ENCODE data around the gene PIGZ. TPM values are rescaled to one million over a fixed set of nuclear protein-coding genes. Genes with fewer than 3 reads are reported as not detected.

The PIGZ gene
- total RNA-seq, 1 donor from 2014 or later, result 10.6 TPM

GRCh38 chr3:197001972-197002700 is 33.5 kb upstream of the PIGZ start:
- DNase-seq (ENCODE audit: extremely low read depth, low read depth, low spot score), result no peak

DNA sequence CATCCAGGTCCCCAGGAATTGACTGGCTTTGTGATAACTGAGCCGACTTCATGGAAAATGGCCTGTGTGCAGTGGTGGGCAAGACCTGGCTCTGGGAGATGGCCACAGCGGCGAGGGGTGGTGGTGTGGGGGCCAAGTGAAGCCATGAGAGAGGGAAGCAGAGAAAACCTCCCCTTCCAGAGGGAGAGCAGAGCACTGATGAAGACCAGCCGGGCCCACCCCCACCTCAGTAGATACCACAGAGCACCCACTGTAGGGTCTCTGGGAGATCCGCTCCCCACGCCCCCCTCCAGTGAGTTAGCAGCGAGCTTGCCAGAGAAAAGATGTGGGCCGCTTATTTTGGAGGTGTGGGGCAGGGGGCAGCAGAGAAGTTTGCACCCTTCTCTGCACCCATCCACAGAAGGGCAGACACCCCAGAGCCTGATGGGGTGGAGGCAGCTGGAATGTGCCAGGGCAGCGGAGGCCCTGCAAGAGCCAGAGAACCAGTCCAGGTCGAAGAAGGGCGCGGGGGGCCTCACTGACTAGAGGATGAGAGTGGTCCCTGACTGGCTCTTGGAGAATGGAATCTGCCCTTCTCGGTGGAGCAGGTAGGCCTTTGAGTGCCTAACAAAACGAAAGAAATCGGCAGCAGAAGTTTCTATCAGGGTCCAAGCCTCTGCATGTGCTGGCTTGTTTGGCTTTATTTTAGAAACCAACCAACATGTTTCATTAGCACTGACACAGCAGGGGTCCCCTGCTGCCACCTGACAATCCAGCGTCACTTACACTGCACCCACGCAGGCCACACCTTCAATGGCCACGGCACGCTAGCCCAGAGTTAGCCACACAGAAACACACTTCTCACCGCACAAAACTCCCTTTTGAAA is 32.7 kb upstream of the PIGZ start:
- no peak for DNase-seq (ENCODE audit: extremely low read depth, low read depth, low spot score)

DNA sequence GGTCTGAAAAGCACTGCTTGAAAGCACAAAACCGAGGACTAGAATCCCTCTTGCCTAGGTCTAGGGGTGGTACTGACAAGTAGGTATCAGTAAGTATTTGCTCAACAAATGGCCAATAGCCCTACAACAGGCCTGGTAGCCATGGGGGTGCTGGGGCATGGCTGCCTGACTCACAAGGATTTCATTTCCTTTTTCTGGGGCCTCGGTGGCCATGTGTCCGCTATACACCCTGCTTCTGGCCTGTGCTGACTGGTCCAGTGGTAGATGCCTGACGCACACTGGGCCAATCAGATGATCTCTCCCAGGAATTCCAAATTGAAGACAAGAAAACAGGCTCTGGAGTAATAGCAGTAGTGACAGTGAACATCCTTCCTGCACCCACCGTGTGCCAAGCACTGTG is 31.6 kb upstream of the PIGZ start:
- DNase-seq (ENCODE audit: extremely low read depth, low read depth, low spot score), result no peak

DNA sequence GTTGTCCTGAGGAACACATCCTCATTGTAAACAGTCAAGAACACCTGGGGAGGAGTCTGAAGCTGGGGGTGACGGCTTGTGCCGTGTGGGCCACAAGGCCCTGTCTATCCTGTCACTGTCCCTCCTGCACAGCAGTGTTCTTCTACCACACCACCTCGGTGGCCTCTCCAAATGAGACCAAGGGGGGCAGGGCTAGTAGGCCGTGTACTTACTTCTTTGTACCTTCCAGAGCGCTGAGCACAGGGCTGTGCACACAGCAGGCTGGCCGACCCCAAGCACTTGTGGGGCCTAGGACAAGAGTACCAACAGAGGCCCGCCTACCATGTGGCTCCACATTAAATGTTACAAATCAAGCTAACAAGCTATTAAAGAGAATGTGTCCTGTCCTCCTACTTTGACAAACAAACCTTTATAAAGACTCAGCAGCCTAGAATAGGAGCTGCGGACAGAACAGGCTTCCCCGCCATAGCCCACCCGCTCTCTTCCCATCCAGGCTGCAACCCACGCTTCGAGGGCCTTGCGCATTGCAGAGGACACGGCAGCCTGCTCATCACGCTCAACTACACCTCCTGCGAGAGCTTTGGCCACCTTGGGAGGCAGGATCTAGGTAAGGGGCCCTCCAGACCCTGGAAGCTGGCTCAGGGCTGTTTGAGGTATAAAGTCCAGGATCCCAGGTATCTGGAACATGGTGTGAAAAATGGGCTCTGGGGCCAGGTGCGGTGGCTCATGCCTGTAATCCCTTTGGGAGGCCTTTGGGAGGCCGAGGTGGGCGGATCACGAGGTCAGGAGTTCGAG is 30.5 kb upstream of the PIGZ start:
- no peak for DNase-seq (ENCODE audit: extremely low read depth, low read depth, low spot score)

GRCh38 chr3:196997311-196997710 is 28.7 kb upstream of the PIGZ start:
- no peak for DNase-seq (ENCODE audit: extremely low read depth, low read depth, low spot score)

DNA sequence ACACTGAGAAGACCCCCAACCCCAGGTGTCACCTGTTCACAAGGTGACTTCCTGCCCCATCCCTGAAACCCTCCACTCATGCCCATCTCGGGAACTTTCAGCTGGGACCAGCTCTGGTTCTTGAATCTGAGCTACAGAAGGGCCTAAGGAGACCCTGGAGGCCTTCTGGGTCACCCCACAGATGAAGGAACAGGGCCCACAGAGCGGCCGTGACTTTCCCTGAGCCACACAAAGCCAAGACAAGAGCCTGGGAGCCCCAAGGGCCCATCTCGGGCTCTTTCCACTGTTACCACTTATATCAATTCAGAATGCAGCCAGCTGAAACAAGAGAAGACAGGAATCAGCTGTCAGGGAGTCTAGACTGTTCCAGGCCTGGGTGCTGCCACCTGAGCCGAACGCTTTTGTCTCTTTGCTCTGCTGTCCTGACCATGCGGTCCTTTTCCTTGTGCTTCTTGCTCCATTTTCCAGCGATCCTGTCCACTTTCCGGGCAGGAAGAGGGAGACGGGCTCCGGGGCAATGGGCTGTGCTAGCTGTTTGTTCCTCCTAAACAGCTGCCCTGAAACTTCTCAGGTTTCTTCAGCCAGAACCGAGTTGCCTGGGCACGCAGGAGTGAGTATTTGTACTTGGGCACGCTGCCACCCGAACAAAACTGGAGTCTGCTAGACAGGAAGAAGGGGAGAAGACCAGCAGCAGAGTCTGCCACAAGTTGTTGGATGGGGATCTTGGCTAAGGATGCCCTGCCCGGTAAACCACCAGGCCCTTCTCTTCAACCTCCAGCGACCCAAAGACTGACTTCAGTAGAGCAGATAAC is 28.0 kb upstream of the PIGZ start:
- no peak for DNase-seq (ENCODE audit: extremely low read depth, low read depth, low spot score)

- DNase-seq (ENCODE audit: extremely low read depth, low read depth, low spot score), result no peak
Measured at GRCh38 chr3:196995646-196996355, 27.2 kb upstream of the PIGZ start.

DNA sequence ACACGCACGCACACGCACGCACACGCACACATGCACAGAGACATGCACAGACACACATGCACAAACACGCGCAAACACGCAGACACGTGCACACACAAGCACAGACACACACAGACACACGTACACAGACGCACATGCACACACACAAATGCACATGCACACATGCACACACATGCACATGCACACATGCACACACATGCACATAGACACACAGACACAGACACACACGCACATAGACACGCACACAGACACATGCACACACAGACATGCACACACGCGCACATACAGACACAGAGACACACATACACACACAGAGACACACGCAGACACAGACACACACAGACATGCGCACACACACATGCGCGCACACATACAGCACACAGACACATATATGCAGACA is 26.4 kb upstream of the PIGZ start:
- no peak for DNase-seq (ENCODE audit: extremely low read depth, low read depth, low spot score)

DNA sequence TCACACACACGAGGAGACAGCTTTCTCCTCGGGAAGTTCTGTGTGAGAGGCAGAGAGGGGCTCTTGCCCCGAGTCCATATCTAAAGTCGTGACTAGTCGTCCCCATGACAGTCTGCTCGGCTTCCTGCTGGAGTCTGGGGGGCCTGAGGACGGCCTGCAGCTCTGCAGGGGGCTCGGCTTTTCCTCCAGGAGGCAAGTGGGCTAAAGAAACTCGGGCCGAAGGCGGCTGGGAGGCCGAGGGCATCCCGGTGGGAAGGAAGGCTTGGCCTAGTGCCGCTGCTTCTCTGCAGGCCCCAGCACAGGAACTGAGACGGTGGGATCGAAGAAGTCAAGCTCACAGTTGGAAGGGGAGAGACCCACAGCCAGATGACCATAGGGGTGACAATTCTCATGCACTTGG is 25.4 kb upstream of the PIGZ start:
- DNase-seq (ENCODE audit: extremely low read depth, low read depth, low spot score), result no peak

- no peak for DNase-seq (ENCODE audit: extremely low read depth, low read depth, low spot score)
Measured at GRCh38 chr3:196992461-196993065, 23.9 kb upstream of the PIGZ start.

DNA sequence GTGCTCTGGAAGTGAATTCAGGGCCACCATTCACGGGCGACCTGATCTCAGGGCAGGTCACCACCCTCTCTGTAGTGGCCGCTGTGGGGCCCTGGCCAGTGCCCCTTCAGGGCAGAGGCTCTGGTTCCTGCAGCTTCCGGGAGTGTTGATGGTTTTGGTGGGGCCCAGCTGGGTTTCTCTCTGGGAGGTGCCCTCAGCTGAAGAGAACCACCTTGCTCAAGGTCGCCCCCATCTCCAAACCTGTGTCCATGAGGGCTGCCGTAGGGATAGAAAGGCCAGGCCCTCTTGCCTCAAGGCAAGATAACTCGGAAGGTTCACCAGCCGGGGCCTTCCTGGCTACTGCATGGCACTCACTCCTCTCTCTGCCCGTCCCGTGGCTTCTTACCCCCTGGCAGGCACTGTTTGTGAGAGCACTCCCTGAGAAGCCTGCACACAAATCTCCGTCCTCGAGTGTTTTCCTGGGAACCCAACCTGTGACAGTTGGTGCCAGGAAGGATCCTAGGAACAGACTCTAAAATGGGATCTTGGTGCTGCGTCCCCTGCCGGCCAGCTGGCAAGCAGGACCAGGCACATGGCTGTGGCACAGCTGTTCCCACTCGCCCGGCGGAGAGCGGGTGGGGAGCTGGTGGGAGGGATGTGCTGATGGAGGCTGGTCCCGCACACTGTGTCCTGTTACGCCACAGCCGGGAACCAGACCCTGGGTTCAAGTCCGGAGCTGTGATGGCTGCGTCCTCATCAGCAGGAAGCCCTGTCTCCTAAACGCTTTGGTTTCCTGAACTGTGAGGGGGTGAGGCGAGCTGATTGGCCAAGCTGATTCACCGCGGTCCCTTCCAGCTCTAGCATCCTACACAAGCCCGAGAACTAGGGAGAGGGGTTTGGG is 23.2 kb upstream of the PIGZ start:
- no peak for DNase-seq (ENCODE audit: extremely low read depth, low read depth, low spot score)

DNA sequence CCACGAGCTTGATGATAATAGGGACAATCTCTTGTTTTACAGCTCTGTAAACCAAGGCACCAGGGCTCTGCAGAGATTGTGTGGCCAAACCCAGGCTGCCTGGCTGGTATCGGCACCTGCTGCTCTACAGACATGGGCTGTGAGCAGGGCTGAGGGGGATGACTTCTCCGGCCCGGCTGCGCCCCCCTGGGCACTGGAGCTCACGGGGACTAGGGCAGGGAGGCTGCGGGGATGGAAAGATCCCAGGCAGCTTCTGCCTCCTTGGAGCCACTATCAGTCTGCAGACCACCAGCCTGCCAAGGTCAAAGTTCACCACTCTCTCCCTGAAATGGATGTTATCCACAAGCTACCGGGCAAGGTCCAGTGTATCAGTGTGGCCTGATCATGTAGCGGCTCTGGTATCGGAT is 22.0 kb upstream of the PIGZ start:
- DNase-seq (ENCODE audit: extremely low read depth, low read depth, low spot score), result no peak

DNA sequence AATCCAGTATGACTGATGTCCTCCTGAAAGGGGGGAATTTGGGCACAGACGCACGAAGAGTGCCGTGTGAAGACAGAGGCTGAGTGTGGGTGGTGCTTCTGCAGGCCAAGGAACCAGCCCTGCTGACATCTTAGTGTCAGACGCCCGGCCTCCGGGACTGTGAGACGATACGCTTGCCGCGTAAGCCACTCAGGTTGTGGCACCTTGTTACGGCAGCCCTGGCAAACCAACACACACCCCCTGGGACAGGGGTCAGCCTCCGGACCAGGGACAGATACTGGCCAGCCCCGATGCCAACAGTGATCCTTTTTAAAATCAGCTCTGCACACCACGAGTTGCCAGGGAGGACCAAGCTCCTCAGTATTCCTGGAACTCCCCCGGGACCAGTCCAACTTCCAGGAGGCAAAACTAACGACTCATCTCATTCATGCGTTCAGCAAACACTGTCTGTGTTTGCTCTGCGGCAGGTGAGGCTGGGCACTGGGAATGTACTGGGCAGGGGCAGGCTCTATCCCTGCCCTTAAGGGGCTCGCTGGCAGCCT is 21.2 kb upstream of the PIGZ start:
- no peak for DNase-seq (ENCODE audit: extremely low read depth, low read depth, low spot score)

- DNase-seq (ENCODE audit: extremely low read depth, low read depth, low spot score), result no peak
Measured at GRCh38 chr3:196988241-196989029, 19.8 kb upstream of the PIGZ start.

- no peak for DNase-seq (ENCODE audit: extremely low read depth, low read depth, low spot score)
Measured at GRCh38 chr3:196987022-196987421, 18.4 kb upstream of the PIGZ start.

- no peak for DNase-seq (ENCODE audit: extremely low read depth, low read depth, low spot score)
Measured at GRCh38 chr3:196985954-196986885, 17.6 kb upstream of the PIGZ start.

Data from glomerular endothelial cell (primary cell).